ENCODE results near the gene CD300C.
"Not testable (repeated sequence)": the region's sequence is repeated elsewhere in the genome, so short reads cannot be mapped to it uniquely, and the experiment has no call there.

Gene CD300C

DNA sequence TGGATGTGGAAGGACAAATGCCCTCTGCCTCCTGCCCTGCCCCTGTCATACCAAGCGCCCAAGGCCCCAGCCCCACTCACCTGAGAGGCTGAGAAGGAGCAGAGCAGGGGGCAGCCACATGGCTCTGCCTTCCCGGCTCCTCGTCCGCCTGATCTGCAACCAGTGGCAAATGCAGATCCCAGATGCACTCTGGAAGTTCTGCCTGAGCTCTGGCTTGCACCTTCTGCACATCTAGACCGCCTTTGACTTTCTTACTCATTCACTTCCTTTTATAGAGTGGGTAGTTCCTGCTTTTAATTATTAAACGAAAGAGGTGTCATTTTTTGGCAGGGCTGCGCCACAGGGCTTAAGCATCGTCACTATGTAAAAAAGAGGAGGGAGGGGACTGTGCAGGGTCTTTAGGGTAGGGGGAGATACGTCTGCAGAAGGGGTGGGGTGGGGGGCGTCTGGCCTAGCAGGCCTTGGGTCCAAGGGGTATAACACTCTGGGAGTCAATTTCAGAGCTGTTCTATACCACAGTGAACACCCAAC, 14.6 kb downstream of the CD300C start, which contains the start of gene CD300LB:
TSS of gene CD300LB (minus strand) at position 245 of the 531 bp plus-strand sequence. CDS start at position 120, 125 bp downstream.
- DNase-seq (ENCODE audit: low read depth) = no peak

DNA sequence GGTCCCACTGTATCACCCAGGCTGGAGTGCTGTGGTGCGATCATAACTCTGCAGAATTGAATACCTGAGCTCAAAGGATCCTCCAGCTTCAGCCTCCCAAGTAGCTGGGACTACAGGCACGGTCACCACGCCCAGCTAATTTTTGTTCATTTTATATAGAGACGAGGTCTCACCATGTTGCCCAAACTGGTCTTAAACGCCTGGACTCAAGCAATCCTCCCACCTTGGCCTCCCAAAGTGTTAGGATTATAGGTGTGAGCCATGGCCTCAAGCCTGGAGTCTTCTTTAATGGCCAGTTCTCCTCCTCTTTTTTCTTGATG, 15.1 kb downstream of the CD300C start:
- DNase-seq (ENCODE audit: low read depth) = no peak

DNA sequence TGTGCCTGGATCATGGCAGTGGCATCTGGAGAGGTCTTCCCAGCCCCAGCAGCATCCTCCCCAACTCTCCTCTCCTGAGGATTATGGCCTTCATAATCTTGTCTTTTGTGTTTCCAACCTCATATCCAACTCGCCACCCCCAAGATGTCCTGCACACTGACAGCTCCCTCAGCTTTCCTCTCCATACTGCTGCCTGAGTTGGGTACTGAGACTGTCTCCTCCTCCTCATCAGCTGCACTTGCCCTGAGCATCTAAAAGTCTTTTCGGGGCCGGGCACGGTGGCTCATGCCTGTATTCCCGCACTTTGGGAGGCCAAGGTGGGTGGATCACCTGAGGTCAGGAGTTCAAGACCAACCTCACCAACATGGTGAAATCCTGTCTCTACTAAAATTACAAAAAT, 16.7 kb downstream of the CD300C start:
- no peak for DNase-seq (ENCODE audit: low read depth)

DNA sequence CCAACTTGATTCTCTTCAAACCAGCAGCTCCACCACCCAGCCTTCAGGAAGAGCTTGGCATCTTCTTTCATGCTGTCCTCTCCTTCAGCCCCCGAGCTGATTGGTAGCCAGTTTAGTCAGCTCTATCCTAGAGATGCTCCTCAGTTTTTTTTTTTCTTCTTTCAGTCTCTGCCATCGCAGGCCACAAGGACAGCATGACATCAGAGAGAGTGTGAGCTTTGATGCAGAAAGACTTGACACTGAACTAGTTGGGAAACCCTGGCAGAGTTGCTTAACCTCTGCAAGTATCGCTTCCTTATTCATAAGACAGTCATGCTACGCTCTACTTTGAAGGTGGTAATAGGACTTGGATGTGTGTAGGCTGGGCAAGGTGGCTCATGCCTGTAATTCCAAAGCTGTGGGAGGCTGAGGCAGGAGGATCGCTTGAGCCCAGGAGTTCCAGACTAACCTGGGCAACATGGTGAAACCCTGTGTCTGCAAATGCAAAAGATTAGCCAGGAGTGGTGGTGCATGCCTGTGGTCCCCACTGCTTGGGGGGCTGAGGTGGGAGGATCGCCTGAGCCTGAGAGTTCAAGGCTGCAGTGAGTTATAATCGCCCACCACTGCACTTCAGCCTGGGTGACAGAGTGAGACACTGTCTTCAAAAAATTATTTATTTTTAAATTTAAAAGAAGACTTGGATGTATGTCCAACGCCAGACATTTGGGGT, 17.3 kb downstream of the CD300C start:
- no peak for DNase-seq (ENCODE audit: low read depth)

DNA sequence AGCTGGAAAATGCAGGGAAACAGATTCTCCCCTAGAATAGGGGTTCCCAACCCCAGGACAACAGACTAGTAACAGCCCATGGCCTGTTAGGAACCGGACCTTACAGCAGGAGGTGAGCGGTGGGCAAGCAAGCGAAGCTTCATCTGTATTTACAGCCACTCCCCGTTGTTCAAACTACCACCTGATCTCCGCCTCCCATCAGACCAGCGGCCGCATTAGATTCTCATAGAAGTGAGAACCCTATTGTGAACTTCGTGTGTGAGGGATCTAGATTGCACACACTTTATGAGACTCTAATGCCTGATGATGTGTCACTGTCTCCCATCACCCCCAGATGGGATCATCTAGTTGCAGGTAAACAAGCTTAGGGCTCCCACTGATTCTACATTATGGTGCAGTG, 18.2 kb downstream of the CD300C start:
- no peak for DNase-seq (ENCODE audit: low read depth)

DNA sequence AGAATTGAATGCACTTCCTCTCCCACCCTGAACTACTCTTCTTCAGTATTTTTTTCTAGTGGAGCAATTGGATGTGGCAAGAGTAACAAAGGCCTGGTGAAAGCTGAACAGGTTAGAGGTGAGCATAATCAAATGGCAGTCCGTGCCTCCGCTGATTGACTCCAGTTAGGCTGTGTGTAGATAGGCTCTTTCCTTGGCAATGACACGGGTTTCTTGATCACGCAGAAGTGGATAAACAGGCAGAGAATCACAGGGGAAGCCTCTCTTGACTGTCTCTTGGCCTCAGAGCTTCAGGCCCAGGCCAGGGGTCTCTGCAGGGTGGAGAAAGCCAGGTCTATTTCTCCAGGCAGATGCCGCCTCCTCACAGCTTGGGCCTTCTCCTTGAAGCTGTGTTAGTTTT, 18.8 kb downstream of the CD300C start:
- no peak for DNase-seq (ENCODE audit: low read depth)

DNA sequence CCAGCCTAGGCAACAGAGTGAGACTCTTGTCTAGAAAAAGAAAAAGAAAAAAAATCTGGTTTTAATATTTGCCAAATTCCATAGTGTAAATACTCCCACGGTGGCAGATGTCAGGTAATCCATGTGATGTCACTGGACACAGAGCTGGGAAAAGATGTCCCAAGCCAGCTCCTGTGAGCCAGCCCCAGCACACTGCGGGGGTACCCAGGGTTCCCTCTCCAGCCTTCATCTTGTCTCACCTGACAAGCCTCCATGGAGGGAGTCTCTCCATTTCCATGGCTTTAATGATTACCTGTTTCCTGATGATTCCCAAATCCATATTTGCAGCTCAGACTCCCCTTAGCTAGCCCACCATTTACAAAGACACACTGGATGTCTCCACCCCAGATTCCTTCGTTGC, 19.2 kb downstream of the CD300C start:
- no peak for DNase-seq (ENCODE audit: low read depth)

DNA sequence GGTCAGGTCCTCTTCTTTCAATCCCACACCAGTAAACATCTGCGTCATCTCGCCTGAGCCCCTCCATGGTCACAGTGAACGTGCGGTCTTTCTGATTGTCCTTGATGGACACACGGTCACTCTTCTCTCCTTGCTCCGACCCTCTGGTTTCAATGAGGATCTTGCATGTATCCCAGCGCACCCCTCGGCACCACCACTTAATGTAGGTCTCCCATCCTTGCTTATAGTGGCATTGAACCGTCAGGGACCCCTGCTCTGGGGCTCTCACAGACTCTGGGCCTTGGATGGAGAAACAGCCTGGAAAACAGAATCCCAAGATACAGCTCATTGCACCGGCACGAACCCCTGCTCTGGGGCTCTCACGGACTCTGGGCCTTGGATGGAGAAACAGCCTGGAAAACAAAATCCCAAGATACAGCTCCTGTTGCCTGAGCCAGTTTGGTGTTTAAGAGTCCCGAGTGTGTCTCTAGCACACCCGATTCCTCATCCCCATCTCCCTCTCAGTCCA, 20.1 kb downstream of the CD300C start:
- DNase-seq (ENCODE audit: low read depth) = no peak

DNA sequence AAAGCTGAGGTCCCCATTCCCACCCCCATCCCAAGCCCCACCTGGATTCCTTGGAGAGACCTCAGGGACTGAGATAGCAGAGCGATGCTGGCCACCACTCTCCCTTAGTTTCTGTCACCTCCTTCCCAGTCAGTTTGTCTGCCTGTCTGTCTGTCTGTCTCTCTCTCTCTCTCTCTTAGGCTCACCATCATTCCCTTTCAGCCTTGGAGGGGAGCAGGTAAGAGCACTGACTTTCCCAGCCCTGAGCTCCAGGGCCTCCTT, 20.5 kb downstream of the CD300C start:
- DNase-seq (ENCODE audit: low read depth) = no peak

DNA sequence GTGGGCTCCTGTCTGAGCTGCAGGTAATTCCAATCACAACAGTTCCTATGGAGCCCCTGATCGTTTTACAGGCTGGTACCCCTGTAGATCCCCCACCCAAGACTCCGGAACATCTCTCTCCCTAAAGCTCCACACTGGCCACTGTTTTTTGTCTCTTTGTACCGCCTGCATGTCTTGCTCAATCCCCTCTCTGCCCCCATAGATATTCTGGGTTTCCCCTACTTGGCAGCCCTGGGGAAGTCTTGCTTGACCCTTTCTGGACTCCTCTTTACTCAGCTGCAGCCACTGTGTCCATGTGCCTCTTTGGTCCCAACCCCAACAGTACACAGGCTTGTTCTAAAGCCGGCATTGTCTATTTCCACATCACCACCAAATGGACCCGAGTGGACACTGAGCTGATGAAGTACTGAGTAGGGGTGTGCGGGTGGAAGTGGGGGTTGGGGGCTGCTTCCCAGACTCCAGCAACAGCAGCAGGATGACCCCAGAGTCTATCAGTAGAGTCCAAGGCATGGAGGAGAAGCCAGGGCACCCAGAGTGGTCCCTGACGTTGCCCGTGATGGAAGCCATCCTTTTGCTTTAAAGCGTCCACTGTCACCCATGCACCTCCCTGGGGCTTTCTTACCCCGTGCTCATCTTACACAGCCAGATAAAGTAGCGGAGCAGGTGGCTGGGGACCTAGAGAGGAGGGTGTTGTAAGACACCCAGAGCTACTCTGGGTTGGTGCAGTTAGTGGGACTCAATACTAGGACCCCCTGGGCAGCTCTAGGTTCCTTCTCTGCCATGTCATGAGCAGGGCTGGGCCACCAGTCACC, 21.1 kb downstream of the CD300C start:
- DNase-seq (ENCODE audit: low read depth) = no peak

DNA sequence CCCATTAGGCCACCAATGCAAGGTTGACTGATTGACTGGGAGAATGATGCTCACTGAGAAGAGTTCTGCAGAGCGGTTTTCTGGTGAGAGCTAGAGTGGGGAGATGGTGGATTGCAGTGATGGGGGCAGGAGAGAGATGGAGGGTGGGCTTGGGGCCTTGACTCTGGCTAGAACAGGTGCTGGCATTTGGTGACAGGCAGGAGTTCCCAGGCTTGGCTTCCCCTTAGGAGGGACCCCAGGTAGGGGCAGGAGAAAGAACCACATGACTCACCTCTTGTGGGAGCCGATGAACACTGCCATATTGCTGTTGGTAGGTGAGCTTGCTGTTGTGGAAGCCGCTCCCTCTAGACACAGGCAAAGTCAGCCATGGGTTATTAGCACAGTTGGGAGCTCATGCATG, 22.6 kb downstream of the CD300C start:
- no peak for DNase-seq (ENCODE audit: low read depth)

DNA sequence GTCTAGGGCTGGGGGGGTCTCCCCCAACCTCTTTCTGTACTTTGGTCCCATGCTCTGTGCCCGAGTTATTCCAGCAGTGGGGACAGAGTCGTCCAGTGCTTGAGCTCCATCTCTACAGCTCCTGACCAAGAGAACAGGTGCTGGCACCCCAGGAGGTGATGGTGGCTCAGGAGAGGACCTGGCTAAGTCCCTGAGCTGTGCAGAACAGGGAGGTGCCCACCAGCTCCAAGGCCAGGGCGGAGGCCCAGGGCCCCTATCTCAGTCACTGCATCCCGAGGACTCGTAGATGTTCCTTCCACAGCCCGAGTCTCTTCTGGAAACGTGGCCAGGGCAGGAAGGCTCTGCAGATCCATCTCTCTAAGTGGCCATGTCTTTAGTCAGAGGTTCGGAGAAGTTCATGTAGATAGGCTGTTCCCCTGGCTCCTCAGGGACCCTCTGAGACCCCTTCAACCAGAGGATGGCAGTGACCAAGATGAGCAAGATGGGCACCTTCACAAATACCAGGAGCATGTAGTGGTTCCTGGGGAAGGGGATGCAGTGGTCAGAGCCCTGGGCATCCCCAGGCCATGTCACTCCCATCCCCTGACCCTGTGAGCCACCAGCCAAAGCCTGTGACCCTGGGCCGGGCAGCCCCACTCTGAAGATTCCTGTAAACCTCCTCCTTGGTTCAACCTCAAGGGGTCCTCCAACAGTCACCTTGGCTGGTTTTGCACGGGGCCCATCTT, 23.4 kb downstream of the CD300C start:
- no peak for DNase-seq (ENCODE audit: low read depth)

DNA sequence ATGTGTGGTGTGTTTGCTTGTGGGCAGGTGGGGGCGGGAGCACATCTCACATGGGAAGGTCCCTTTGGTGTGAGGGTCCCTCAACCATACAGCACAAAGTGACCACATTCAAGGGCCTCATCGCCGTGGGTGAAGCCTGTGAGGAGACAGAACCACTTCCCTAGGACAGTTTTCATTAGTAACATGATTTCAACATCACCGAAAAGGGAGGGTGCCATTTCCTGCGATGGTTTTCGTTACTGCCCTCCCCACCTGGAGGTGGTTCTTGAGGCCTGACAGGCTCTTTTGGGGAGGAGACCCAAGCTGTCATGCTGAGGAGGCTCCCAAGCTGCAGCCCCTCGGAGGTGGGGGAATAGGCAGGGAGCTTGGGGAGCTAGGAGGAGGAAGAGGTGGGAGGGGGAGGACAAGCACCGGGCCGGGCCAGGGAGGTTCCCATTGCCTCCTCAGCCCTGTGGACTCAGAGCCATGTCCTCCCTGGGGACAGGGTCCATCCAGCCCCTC, 24.2 kb downstream of the CD300C start:
- DNase-seq (ENCODE audit: low read depth) = no peak

DNA sequence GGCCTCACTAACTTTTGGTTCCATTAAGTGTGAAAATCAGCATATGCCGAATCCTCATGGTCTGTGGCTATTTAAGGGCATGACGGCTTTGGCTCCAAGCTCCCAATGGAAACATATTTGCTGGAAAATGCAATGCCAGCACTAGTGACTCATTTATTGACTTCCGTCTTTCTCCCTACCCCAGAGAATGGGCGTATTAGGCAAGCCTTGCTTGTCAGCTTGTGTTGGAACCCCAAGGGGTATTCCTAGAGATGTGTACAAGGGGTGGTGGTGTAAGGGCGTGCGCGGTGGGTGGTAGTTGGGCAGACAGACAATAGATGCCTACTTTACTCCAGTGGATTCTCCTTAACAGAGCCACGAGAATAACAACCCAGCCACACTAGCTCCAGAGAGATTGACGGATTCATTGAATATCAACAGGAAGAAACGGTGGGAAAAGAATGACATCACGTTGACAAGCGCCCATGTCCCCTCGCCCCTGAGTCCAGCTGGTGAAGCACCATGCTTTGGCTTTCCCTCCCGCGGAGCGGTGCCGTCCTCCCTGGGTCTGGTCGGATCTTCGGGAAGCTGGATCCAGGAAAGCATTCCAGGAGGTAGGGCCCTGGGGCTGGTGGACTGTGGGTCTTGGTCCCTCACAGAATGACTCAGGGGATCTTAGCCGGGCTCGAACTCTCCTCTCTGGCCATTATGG, 25.0 kb downstream of the CD300C start:
- DNase-seq (ENCODE audit: low read depth) = no peak

DNA sequence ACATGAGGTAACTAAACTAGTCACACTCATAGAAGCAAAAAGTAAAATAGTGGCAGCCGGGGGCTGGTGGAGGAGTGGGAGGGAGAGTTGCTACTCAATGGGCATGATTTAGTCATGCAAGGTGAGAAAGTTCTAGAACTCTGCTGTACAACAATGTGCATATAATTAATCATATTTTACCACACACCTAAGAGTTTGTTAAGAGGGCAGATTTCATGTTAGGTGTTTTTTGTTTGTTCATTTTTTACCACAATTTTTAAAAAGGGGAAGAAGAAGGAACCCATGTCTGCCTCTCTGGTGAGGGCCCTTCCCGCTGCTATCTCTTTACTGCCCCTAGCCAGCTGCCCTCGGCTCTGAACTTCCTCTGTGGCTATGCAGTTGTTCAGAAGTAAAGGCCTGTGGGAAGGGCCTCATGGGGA, 25.9 kb downstream of the CD300C start:
- no peak for DNase-seq (ENCODE audit: low read depth)

DNA sequence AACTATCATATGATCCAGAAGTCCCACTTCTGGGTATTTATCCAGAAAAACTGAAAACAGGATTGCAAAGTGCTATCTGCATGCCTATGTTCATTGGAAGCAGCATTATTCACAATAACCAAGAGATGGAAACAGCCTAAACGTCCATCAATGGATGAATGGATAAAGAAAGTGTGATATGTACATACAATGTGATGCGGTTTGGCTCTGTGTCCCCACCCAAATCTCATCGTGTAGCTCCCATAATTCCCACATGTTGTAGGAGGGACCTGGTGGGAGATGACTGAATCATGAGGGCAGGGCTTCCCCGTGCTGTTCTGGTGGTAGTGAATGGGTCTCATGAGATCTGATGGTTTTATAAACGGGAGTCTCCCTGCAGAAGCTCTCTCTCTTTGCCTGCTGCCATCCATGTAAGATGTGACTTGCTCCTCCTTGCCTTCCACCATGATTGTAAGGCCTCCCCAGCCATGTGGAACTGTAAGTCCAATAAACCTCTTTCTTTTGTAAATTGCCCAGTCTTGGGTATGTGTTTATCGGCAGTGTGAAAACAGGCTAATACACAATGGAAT, 27.4 kb downstream of the CD300C start:
- not testable (repeated sequence) for DNase-seq (ENCODE audit: low read depth)

DNA sequence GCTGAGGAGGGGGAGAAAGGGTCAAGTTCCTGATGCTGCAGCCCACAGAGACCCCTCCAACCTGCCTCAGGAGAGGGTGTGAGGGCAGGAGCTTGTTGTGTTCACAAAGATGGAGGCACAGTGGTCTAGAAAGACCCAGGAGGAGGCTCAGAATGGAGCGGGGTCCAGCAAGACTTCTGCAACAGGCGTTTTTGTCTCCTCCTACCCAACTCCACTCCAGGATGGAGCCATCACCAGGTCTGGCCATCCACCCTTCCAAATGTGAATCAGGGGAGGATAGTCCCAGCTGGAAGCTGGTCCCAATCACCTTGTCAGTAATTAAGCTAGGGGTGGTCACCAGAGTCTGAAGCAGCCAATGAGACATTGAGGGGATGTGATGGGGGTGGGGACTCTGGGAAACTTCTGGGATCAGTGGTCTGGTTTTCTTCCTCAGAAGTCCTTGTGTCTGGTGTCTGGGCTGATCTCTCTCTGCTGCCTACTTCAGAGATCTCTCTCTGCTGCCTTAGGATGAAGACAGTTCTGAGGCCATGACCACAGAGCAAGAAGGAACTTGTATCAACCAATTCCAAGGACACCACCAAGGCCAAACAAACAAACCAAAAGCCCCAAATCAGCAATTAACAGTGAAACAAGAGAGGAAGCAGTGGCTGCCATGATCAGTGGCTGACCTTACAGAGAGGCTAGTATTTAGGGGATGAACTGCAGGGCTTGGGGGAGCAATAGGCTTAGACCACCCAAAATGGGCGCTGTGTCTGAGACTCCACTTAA, 29.2 kb downstream of the CD300C start:
- DNase-seq (ENCODE audit: low read depth) = no peak

DNA sequence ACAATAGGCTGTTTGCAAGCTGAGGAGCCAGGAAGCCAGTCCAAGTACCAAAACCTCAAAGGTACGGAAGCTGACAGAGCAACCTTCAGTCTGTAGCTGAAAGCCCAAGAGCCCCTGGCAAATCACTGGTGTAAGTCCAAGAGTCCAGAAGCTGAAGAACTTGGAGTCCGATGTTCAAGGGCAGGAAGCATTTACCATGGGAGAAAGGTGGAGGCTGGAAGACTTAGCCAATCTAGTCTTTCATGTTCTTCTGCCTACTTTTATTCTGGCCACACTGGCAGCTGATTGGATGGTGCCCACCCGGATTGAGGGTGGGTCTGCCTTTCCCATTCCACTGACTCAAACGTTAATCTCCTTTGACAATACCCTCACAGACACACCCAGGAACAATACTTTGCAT, 30.0 kb downstream of the CD300C start:
- DNase-seq (ENCODE audit: low read depth) = no peak

DNA sequence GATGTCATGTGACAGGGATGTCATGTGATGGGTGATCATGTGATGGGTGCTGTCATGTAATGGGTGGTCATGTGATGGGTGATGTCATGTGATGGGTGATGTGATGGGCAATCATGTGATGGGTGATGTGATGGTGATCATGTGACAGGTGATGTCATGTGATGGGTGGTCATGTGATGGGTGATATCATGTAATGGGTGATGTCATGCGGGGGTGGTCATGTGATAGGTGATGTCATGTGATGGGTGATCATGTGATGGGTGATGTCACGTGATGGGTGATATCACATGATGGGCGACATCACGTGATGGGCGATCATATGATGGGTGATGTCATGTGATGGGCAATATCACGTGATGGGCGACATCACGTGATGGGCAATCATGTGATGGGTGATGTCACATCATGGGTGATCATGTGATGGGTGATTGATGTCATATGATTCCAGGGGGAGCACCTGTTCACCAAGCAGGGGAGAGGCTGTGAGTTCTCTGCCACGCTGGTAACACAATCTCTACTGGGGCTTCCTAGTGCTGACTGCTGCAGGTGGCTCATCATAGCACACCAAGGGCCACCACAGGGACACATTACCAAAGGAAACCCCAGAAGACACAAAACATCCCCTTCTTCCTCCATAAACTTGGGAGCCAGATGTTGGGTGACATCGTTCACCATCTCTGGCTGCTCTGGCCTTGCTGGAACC, 31.1 kb downstream of the CD300C start:
- DNase-seq (ENCODE audit: low read depth) = no peak

DNA sequence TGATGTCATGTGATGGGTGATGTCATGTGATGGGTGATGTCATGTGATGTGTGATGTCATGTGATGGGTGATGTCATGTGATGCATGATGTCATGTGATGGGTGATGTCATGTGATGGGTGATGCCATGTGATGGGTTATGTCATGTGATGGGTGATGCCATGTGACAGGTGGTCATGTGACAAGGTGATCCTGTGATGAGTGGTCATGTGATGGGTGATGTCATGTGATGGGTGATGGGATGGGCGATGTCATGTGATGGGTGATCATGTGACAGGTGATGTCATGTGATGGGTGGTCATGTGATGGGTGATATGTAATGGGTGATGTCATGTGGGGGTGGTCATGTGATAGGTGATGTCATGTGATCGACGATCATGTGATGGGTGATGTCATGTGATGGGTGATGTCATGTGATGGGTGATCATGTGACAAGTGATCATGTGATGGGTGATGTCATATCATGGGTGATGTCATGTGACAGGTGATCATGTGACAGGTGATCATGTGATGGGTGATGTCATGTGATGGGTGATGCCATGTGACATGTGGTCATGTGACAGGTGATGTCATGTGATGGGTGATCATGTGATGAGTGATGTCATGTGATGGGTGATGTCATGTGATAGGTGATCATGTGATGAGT, 31.8 kb downstream of the CD300C start:
- DNase-seq (ENCODE audit: low read depth) = no peak
